Activated B cell treated with CpG ODN at 0.5 μM for 24 hours (primary cell): ENCODE results near the gene HMCN1. TPM values are rescaled to one million over a fixed set of nuclear protein-coding genes. Genes with fewer than 3 reads are reported as not detected.

ENCODE experiments used
- ATAC-seq: fragments of 200-7000 bp; cut with Tn5 transposase; one replicate; pipeline ENCODE4 v1.10.0; 2021; ENCODE audit warnings: low read depth, mild to moderate bottlenecking, moderate library complexity
- CTCF ChIA-PET: fragments of 350-600 bp; sonication (Branson Sonifier 250); formaldehyde crosslinking; loops from one replicate; lab custom pipeline; 2021; ENCODE audit warnings: antibody characterized with exemption; lab: Charles Lee
- POLR2A ChIA-PET: fragments of 350-600 bp; sonication (Branson Sonifier 250); formaldehyde crosslinking; loops from one replicate; lab custom pipeline; 2021; ENCODE audit warnings: antibody characterized with exemption; lab: Charles Lee
- DNase-seq: peaks from one replicate; pipeline ENCODE4 v3.0.0; 2022
- H3K27ac Mint-ChIP-seq: one replicate; pipeline ENCODE4 v1.8.0; 2020; ENCODE audit warnings: mixed read lengths
- H3K27me3 Mint-ChIP-seq: one replicate; pipeline ENCODE4 v1.8.0; 2021; ENCODE audit warnings: mixed read lengths
- H3K36me3 Mint-ChIP-seq: one replicate; pipeline ENCODE4 v1.8.0; 2021; ENCODE audit warnings: low read depth, mixed read lengths
- H3K4me1 Mint-ChIP-seq: one replicate; pipeline ENCODE4 v1.8.0; 2021; ENCODE audit warnings: mixed read lengths
- H3K4me3 Mint-ChIP-seq: one replicate; pipeline ENCODE4 v1.8.0; 2020; ENCODE audit warnings: mild to moderate bottlenecking, mixed read lengths
- H3K9me3 Mint-ChIP-seq: one replicate; pipeline ENCODE4 v1.8.0; 2020; ENCODE audit warnings: mixed read lengths
- intact Hi-C: fragments of 100-400 bp; cut with micrococcal nuclease; formaldehyde crosslinking; loops from one replicate; pipeline ENCODE4 v1.15.1; 2024
- total RNA-seq: library from RNA; stranded (reverse); gene quantifications from 2 replicates; pipeline ENCODE4 v1.2.3, GENCODE V29; 2022
- TF ChIP-seq, protein P1 (sequence below): fragments of 200-600 bp; IDR thresholded peaks from one replicate; pipeline ENCODE4 v1.8.0; 2022; ENCODE audit warnings: antibody characterized with exemption, mild to moderate bottlenecking

The HMCN1 gene
- total RNA-seq, 1 donor from 2014 or later = 0.27 TPM

DNA sequence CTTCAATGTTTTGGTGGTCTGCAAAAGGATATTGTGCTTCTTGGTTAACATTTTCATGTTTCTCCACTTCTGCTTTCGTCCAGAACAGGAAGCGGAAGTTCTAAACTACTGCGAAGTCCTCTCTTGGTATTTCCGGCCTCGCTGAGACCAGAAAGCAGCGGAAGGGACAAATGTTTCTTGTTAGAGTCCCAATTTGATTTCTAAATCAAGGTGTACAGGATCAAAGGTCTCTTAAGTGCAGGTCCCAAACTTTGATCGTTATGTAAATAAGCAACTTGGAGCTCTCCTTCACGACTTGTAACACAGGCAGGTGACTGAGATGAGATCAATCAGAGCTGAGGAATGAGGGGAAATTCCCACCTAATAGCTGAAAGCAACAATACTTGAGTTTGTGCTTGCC, 40.1 kb upstream of the HMCN1 start:
- TF ChIP-seq, protein P1, sequence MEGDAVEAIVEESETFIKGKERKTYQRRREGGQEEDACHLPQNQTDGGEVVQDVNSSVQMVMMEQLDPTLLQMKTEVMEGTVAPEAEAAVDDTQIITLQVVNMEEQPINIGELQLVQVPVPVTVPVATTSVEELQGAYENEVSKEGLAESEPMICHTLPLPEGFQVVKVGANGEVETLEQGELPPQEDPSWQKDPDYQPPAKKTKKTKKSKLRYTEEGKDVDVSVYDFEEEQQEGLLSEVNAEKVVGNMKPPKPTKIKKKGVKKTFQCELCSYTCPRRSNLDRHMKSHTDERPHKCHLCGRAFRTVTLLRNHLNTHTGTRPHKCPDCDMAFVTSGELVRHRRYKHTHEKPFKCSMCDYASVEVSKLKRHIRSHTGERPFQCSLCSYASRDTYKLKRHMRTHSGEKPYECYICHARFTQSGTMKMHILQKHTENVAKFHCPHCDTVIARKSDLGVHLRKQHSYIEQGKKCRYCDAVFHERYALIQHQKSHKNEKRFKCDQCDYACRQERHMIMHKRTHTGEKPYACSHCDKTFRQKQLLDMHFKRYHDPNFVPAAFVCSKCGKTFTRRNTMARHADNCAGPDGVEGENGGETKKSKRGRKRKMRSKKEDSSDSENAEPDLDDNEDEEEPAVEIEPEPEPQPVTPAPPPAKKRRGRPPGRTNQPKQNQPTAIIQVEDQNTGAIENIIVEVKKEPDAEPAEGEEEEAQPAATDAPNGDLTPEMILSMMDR = no peak
- Mint-ChIP-seq H3K27ac (peak overlapping the region; percentile 98), H3K4me3 (peak overlapping the region; percentile 86), H3K4me1 (peaks cover 22% of the 10 kb centered on the region), H3K9me3 (peaks cover 5% of the 10 kb centered on the region), H3K27me3 (peaks cover 9% of the 10 kb centered on the region), H3K36me3 (peaks cover 7% of the 10 kb centered on the region)
- peak; percentile 82 for ATAC-seq
- intact Hi-C loops = loop anchor here (1.0 to 10.0 kb wide), 8 partner anchors 91 to 1639 kb away; partner anchors contain the start of genes EDEM3, IVNS1ABP, ODR4 and RNF2
- CTCF ChIA-PET = interaction anchor here (0.9 to 2.8 kb wide), 13 partner anchors 13 to 888 kb away, joined by 3 to 23 read pairs (median 3); partner anchors contain the start of genes IVNS1ABP, ODR4 and TPR
- POLR2A ChIA-PET = interaction anchor here (0.7 to 2.8 kb wide), 8 partner anchors 13 to 1643 kb away, joined by 3 to 46 read pairs (median 4); partner anchors contain the start of genes IVNS1ABP, SWT1, TPR and TRMT1L
- DNase-seq = no peak

DNA sequence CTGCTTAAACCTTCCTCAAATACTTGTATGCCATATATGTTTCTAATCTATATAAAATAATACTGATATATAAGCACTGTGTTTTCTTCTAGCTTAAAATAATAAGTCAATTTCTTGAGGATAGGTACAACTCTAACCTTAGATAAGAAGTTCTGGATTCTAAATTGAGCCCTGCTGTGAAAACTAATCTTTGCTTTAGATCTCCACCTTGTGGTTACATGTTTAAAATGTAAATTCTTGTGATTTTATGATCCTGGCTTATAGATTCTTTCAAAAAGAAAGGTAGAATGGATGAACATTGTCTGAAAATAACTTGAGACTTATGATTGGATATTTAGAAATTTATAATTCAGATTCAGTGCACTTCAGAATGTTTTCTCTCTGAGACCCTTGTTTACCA, 38.9 kb upstream of the HMCN1 start:
- Mint-ChIP-seq H3K36me3 (peaks cover 7% of the 10 kb centered on the region), H3K4me1 (peaks cover 22% of the 10 kb centered on the region), H3K9me3 (peaks cover 5% of the 10 kb centered on the region), H3K27ac (peak overlapping the region; percentile 98), H3K4me3 (no peak overlapping the region), H3K27me3 (peaks cover 11% of the 10 kb centered on the region)
- ChIA-PET POLR2A (interaction anchor here (1.2 to 2.3 kb wide), 3 partner anchors 14 to 463 kb away, joined by 3 to 7 read pairs (median 7); partner anchors contain the start of gene IVNS1ABP), CTCF (interaction anchor here (0.9 to 2.8 kb wide), 10 partner anchors 14 to 889 kb away, joined by 3 to 23 read pairs (median 6); partner anchors contain the start of gene IVNS1ABP)
- DNase-seq = no peak
- ATAC-seq = no peak
- TF ChIP-seq, protein P1 = no peak
- intact Hi-C loops = loop anchor here (1.0 to 10.0 kb wide), 6 partner anchors 457 to 1640 kb away; partner anchors contain the start of genes EDEM3 and TSEN15

DNA sequence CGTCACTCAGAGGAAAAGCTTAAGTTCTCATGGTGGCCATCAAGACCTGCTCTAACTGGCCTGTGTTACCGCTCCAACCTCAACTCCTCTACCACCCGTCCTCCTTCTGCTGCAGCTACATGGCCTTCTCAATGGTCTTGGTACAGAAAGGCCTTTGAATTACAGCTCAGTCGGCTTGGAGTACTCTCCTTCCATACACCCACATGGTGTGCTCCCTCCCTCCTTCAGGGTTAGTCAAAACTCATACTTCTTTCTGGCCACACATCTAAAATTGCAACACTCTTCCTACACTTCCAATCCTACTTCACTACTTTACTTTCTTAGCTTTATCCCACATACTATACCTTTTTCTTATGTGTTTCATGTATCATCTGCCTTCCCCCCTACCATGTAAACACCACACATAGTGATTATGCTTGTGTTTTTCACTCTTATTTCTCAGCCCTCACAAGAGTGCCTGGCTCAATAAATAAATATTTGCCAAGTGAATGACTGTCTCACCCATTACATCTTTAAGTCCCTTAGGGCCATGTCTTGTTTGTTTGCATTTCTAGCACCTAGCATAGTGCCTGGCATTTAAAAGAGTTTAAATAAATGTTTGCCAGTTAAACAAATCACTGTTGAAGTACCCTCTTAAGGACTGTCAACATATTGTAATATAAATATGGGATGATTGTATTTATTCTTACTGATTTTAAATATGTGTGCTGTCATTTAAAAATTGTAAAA, 37.6 kb upstream of the HMCN1 start:
- Mint-ChIP-seq H3K27ac (no peak overlapping the region), H3K27me3 (peaks cover 17% of the 10 kb centered on the region), H3K4me1 (peaks cover 22% of the 10 kb centered on the region), H3K4me3 (no peak overlapping the region), H3K36me3 (peaks cover 7% of the 10 kb centered on the region), H3K9me3 (peaks cover 5% of the 10 kb centered on the region)
- TF ChIP-seq, protein P1 = no peak
- DNase-seq (no peak), ATAC-seq (no peak)
- intact Hi-C loops = loop anchor here (10.0 kb wide), 1 partner anchor 1642 kb away; the partner anchor contains the start of gene TSEN15
- ChIA-PET CTCF (interaction anchor here (0.8 to 2.8 kb wide), 5 partner anchors 16 to 891 kb away, joined by 3 to 23 read pairs (median 4); no protein-coding TSS in a partner anchor), POLR2A (interaction anchor here (1.6 kb wide), 1 partner anchor 379 kb away, joined by 7 read pairs; the partner anchor contains the start of gene IVNS1ABP)

DNA sequence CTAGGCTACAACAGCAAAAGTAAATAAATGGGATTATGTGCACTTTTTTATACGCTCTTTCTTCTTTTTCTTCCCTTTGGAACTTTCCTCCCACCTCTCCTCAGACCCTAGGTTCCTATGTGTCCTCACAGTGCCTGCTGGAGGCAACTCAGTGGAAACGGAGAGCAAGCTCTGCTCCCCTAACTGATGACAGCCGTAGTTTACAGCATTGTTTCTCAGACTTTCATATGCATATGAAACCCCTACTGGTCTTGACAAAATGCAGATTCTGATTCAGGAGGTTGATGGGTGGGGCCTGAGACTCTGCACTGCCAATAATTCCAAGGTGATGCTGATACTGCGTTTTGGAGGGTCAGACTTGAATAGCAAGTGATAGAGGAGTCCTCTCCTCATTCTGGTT, 34.3 kb upstream of the HMCN1 start:
- Mint-ChIP-seq H3K27ac (no peak overlapping the region), H3K36me3 (no peaks in the 10 kb centered on the region), H3K4me1 (peaks cover 5% of the 10 kb centered on the region), H3K4me3 (no peak overlapping the region), H3K9me3 (no peaks in the 10 kb centered on the region), H3K27me3 (peaks cover 20% of the 10 kb centered on the region)
- intact Hi-C loops = loop anchor here (10.0 kb wide), 1 partner anchor 1645 kb away; the partner anchor contains the start of gene TSEN15
- no peak for ATAC-seq
- ChIA-PET CTCF (no interaction called here), POLR2A (no interaction called here)
- TF ChIP-seq, protein P1 = no peak
- no peak for DNase-seq

DNA sequence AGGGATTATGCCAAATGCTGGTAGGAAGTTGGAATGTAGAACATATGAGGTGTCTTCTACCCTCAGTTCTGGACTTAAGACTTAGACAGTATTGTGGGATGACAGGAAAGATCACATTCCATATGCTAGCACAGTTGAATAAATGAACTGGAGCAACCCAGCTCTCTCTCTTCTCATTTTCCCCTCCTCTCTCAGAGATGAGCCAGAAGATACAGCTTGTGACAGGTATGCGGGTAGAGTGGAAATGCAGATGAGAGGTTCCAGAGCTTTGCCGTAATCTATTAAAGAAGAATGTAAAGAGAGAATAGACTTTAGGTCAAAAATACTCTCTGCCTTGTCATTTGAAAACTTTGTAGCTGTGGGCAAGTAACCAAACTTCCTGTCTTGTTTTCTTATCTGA, 32.5 kb upstream of the HMCN1 start:
- H3K4me1 Mint-ChIP-seq = no peaks in the 10 kb centered on the region
- ATAC-seq (no peak), DNase-seq (no peak)
- H3K27me3 Mint-ChIP-seq = peaks cover 24% of the 10 kb centered on the region
- POLR2A ChIA-PET = no interaction called here
- no peak overlapping the region for H3K4me3 Mint-ChIP-seq
- no peaks in the 10 kb centered on the region for H3K36me3 Mint-ChIP-seq
- H3K9me3 Mint-ChIP-seq = no peaks in the 10 kb centered on the region
- TF ChIP-seq, protein P1 = no peak
- intact Hi-C loops = no loop called here
- CTCF ChIA-PET = no interaction called here
- no peak overlapping the region for H3K27ac Mint-ChIP-seq
